ENCODE results near the gene MRPS7.

Gene MRPS7

DNA sequence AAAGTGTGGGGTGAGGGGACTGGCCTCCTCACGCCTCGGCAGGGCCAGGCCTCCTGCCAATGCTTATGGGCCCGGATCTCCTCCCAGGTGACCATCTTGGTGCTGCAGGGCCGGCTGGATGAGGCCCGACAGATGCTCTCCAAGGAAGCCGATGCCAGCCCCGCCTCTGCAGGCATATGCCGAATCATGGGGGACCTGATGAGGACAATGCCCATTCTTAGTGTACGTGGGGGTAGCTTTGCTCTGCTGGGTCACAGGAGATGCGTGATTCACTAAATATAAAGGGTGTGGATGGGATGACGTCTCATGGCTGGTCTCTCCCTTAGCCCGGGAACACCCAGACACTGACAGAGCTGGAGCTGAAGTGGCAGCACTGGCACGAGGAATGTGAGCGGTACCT, 36.7 kb upstream of the MRPS7 start:
- H3K9me3 ChIP-seq (ENCODE audit: insufficient read depth, low read depth, low read length), result no peaks in the 10 kb centered on the region
- H3F3A ChIP-seq (ENCODE audit: low read depth), result no peaks in the 10 kb centered on the region
- H3K9ac ChIP-seq (ENCODE audit: low read depth, low read length, poor library complexity, severe bottlenecking), result no peak overlapping the region
- H3K9me2 ChIP-seq (replicated peaks; ENCODE audit: low read depth, low read length), result no peaks in the 10 kb centered on the region
- H3K4me3 ChIP-seq (ENCODE audit: low read length, poor library complexity, severe bottlenecking), result no peak overlapping the region
- H3K4me2 ChIP-seq (ENCODE audit: low read depth, low read length, poor library complexity, severe bottlenecking), result no peak overlapping the region
- no peaks in the 10 kb centered on the region for H4K20me1 ChIP-seq (ENCODE audit: insufficient read depth, low read length, poor library complexity, severe bottlenecking)
- no peak overlapping the region for H2AFZ ChIP-seq (ENCODE audit: low read length)
- H3K27me3 ChIP-seq (ENCODE audit: insufficient read depth, low read length, poor library complexity, severe bottlenecking), result no peaks in the 10 kb centered on the region
- H3K79me2 ChIP-seq (ENCODE audit: insufficient read depth, low read length), result no peaks in the 10 kb centered on the region
- TF ChIP-seq EZH2phosphoT487 (IDR thresholded peaks at IDR 0.05; ENCODE audit: borderline replicate concordance) (no peak), CTCF (conservative IDR thresholded peaks at IDR 0.05; ENCODE audit: low read length) (no peak)
- peaks cover 61% of the 10 kb centered on the region; the same call in 1 of the 2 replicates for H3K36me3 ChIP-seq (ENCODE audit: insufficient read depth, low read length)
- H3K4me1 ChIP-seq (ENCODE audit: insufficient read depth, low read length, poor library complexity, severe bottlenecking), result no peaks in the 10 kb centered on the region

- H3K36me3 ChIP-seq (ENCODE audit: insufficient read depth, low read length), result peaks cover 70% of the 10 kb centered on the region; the same call in 1 of the 2 replicates
Observed at GRCh38 chr17:75227729-75228128, 34.0 kb upstream of the MRPS7 start.

DNA sequence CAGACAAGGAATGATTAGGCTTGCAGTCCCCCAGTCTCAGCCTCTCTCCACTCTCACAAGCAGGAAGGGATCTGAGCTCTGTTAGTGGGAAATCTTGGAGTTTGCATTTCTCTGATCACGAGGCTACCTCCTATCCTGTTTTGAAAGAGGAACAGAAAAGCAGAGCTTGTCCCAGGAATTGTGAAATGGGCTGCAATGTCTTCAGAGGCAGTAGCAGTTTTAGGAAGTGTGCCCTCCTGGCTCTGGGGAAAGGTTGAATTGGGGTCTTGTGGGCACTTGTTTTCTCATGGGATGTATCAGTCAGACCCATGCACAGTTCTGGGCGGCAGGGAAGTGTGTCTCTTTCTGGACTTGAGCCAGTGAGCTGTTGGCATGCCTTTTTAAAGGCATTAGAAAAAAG, 33.4 kb upstream of the MRPS7 start:
- no peaks in the 10 kb centered on the region for H3F3A ChIP-seq (ENCODE audit: low read depth)
- no peak overlapping the region for H2AFZ ChIP-seq (ENCODE audit: low read length)
- H3K4me1 ChIP-seq (ENCODE audit: insufficient read depth, low read length, poor library complexity, severe bottlenecking), result no peaks in the 10 kb centered on the region
- no peaks in the 10 kb centered on the region for H4K20me1 ChIP-seq (ENCODE audit: insufficient read depth, low read length, poor library complexity, severe bottlenecking)
- H3K9ac ChIP-seq (ENCODE audit: low read depth, low read length, poor library complexity, severe bottlenecking), result no peak overlapping the region
- H3K36me3 ChIP-seq (ENCODE audit: insufficient read depth, low read length), result peaks cover 71% of the 10 kb centered on the region; the same call in 1 of the 2 replicates
- H3K9me2 ChIP-seq (replicated peaks; ENCODE audit: low read depth, low read length), result no peaks in the 10 kb centered on the region
- no peak overlapping the region for H3K4me2 ChIP-seq (ENCODE audit: low read depth, low read length, poor library complexity, severe bottlenecking)
- H3K79me2 ChIP-seq (ENCODE audit: insufficient read depth, low read length), result no peaks in the 10 kb centered on the region
- no peaks in the 10 kb centered on the region for H3K27me3 ChIP-seq (ENCODE audit: insufficient read depth, low read length, poor library complexity, severe bottlenecking)
- no peak for TF ChIP-seq CTCF (conservative IDR thresholded peaks at IDR 0.05; ENCODE audit: low read length)
- no peak for TF ChIP-seq EZH2phosphoT487 (IDR thresholded peaks at IDR 0.05; ENCODE audit: borderline replicate concordance)
- H3K4me3 ChIP-seq (ENCODE audit: low read length, poor library complexity, severe bottlenecking), result no peak overlapping the region
- H3K9me3 ChIP-seq (ENCODE audit: insufficient read depth, low read depth, low read length), result no peaks in the 10 kb centered on the region

More at GRCh38 chr17:75227729-75228128, 34.0 kb upstream of the MRPS7 start:
- TF ChIP-seq CTCF (conservative IDR thresholded peaks at IDR 0.05; ENCODE audit: low read length) (no peak), EZH2phosphoT487 (IDR thresholded peaks at IDR 0.05; ENCODE audit: borderline replicate concordance) (no peak)
- H3K4me1 ChIP-seq (ENCODE audit: insufficient read depth, low read length, poor library complexity, severe bottlenecking), result no peaks in the 10 kb centered on the region
- no peaks in the 10 kb centered on the region for H3F3A ChIP-seq (ENCODE audit: low read depth)
- H3K79me2 ChIP-seq (ENCODE audit: insufficient read depth, low read length), result no peaks in the 10 kb centered on the region
- no peaks in the 10 kb centered on the region for H3K9me3 ChIP-seq (ENCODE audit: insufficient read depth, low read depth, low read length)
- H3K4me2 ChIP-seq (ENCODE audit: low read depth, low read length, poor library complexity, severe bottlenecking), result no peak overlapping the region
- H3K27me3 ChIP-seq (ENCODE audit: insufficient read depth, low read length, poor library complexity, severe bottlenecking), result no peaks in the 10 kb centered on the region
- H2AFZ ChIP-seq (ENCODE audit: low read length), result no peak overlapping the region
- no peaks in the 10 kb centered on the region for H3K9me2 ChIP-seq (replicated peaks; ENCODE audit: low read depth, low read length)
- H4K20me1 ChIP-seq (ENCODE audit: insufficient read depth, low read length, poor library complexity, severe bottlenecking), result no peaks in the 10 kb centered on the region
- no peak overlapping the region for H3K9ac ChIP-seq (ENCODE audit: low read depth, low read length, poor library complexity, severe bottlenecking)
- H3K4me3 ChIP-seq (ENCODE audit: low read length, poor library complexity, severe bottlenecking), result no peak overlapping the region
